ENCODE data around the gene PID1.

The PID1 gene

GRCh38 chr2:229261076-229261475 lies 10.0 kb downstream of the PID1 start:
- no peak for DNase-seq (ENCODE audit: low read depth, low spot score)

GRCh38 chr2:229257985-229258384 lies 13.1 kb downstream of the PID1 start:
- no peak for DNase-seq (ENCODE audit: low read depth, low spot score)

DNA sequence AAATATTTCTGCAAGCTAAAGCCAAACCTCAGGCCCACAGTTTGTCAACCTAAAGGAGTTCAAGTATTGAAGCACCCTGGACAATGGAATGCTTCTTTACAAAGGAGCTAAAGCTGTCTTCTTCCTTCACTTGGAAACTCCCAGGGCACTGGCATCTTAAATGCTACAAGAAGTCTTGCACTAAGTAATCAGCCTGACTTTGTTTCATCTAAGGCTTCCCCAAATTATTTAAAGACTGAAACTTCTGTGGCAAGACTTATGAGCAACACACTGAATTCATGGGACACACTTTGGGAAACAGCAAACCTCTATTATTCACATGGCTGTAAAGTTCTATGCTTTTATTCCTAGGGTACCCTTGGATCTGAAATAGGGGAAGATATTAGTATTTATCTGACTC lies 14.7 kb downstream of the PID1 start:
- no peak for DNase-seq (ENCODE audit: low read depth, low spot score)

DNA sequence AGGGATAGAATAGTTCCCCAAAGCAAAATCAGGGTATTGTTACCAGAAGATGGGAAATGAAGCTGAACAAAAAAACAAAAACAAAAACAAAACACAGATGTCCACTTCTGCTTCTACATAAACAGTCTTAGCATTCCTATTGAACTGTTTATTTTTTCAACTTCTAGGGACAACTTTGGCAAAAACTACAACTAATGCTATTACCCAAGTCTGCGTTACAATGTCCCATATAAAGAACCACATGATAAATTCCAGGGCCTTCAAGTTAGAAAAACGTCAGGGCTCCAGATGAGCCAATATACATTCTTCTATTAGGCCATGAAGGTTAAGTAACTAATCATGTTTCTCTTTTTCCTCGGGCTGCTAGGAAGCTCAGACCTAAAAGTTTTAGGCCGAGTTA lies 16.9 kb downstream of the PID1 start:
- DNase-seq (ENCODE audit: low read depth, low spot score), result no peak

DNA sequence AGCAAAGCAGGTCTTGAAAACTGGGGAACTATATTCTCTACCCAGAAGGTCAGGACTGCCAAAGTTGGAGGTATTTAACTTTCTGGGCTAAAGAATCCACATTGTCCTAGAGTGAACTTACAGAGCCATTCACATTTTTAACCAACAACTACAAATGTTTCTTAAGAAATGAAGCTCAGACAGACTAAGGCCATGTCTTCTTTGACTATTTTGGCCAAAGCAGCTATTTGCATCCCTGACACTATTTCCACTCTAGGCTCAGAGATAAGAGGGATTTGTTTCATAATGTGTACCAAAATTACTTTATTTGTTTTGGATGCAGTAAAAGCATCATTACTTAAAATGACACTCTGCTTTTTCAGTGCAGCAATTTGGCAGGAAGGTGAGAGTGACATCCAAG lies 18.1 kb downstream of the PID1 start:
- DNase-seq (ENCODE audit: low read depth, low spot score), result no peak

GRCh38 chr2:229252280-229252679 lies 18.8 kb downstream of the PID1 start:
- no peak for DNase-seq (ENCODE audit: low read depth, low spot score)

- no peak for DNase-seq (ENCODE audit: low read depth, low spot score)
These were observed 21.6 kb downstream of the PID1 start for GRCh38 chr2:229249536-229249935.

DNA sequence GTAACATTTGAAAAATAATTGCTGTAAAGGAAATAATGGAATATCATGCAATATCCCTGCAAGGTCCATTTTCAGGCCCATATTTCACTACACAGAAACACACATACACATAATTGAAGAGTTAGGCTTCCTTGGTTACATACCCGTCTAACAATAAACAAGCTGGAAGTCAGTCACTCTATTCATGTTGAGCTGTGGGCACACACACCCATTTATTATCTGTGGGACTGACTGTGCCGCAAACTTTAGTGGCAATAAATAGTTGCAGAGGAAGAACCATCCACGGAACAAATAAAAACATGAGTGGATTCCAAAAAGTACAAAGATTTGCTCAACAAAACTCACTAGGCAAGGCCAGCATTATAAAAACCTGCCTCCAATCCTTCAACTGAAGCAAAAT lies 24.8 kb downstream of the PID1 start:
- DNase-seq (ENCODE audit: low read depth, low spot score), result no peak

DNA sequence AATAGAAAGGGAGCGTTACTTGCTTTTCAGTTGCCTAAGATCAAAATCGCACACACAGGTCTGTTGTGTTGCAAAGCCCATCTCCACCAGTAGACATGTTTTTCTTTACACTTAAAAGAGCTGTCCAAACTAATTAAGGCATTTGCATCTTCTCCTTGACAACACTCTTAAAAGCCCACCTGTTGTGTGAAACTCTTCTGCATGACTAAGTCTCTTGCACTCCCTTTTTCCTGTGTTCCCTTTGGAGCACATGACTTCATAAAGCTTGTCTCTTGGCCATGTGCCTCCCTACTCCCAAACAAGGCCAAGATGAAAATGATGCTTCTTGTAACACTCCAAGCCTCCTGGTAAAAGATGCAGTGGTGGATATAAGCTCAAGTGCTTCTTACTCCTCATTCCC lies 26.1 kb downstream of the PID1 start:
- DNase-seq (ENCODE audit: low read depth, low spot score), result no peak

GRCh38 chr2:229243890-229244560 lies 27.1 kb downstream of the PID1 start:
- DNase-seq (ENCODE audit: low read depth, low spot score), result no peak

- no peak for DNase-seq (ENCODE audit: low read depth, low spot score)
These were observed 30.0 kb downstream of the PID1 start for GRCh38 chr2:229240984-229241491.

- no peak for DNase-seq (ENCODE audit: low read depth, low spot score)
These were observed 32.1 kb downstream of the PID1 start for GRCh38 chr2:229239021-229239420.

DNA sequence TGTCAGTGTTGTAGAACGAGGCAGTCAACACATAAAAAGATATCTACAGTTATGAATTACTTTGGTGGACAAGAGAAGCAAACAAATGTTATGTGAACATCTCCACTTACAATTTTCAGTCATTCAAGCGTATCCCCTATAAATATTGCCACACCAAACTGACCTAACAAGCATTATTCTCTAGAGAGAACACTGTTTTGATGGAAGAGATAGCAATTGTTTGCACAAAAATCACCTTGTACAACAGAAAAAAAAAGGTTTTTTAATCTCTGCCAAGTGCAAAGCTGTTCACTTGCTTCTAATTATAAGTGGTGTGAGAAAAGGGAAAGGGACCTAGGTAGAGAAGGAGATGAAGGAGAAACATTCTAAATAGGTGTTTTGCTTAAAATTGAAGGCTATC lies 33.8 kb downstream of the PID1 start:
- DNase-seq (ENCODE audit: low read depth, low spot score), result no peak

DNA sequence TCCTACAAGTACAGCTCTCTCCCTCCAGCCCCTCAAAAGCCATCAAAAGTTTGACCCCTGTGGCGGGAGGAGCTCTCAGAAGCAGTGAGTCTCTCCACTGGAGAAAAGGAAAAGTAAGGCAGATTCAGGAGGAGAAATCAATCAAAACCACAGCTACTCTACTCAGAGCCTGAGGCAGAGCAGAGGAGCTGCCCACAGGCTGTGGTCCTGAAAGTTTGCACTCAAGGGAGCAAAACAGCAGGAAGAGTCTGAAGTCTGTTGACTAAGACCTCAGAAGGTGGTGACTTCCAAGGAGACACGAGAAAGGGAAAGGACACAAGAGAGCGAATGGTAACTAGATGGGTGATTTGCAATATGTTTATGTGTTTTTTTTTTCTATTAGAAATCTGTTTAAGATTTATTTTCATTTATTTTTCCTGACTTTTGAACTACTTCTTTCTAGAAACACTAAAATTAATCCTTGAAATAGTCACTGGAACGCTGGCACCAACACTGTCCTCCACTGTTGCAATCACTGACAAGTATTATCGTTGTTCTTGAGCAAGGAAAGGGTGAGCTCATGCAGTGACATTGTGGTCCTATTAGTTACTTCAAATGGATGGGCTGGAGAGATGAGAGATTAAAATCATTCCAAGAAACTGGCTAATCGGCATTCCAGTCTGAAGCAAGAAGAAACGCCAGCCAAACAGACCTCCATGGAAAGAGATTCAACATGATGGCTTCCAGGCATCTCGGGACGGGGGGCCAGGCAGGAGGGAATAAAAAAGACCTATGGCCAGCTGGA lies 35.8 kb downstream of the PID1 start:
- no peak for DNase-seq (ENCODE audit: low read depth, low spot score)

DNA sequence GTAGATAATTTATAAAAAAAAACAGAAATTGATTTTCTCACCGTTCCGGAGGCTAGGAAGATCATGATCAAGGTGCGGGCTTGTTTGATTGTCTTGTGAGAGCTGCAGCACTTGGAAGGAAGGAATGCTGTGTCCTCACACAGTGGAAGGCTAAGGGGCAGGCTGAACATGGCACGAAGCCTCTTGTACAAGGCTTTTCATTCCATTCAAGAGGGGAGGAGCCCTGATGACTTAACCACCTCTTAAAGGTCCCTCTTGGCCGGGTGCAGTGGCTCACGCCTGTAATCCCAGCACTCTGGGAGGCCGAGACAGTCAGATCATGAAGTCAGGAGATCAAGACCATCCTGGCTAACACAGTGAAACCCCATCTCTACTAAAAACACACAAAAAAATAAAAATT lies 39.2 kb downstream of the PID1 start:
- DNase-seq (ENCODE audit: low read depth, low spot score), result no peak

- DNase-seq (ENCODE audit: low read depth, low spot score), result no peak
These were observed 39.7 kb downstream of the PID1 start for GRCh38 chr2:229231328-229231868.

DNA sequence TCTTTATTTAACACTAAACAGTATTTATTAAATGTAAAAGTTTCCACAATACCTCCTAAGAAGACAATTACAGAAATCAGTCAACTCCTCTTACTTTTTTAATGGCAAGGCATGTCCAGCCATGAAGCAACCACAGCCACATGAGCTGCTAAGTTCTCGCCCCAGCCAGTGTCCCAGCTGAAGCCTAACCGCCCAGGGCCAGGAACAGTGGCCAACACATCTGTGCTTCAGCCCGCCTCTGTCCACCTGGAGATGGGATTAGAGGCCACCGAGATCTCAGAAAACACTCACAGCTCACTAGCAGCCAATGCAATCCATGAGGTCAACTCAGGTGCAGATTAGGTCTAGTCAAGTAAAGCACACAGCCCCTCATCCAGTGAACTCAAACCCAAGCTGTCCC lies 40.2 kb downstream of the PID1 start:
- no peak for DNase-seq (ENCODE audit: low read depth, low spot score)

- no peak for DNase-seq (ENCODE audit: low read depth, low spot score)
These were observed 40.8 kb downstream of the PID1 start for GRCh38 chr2:229230256-229230655.

DNA sequence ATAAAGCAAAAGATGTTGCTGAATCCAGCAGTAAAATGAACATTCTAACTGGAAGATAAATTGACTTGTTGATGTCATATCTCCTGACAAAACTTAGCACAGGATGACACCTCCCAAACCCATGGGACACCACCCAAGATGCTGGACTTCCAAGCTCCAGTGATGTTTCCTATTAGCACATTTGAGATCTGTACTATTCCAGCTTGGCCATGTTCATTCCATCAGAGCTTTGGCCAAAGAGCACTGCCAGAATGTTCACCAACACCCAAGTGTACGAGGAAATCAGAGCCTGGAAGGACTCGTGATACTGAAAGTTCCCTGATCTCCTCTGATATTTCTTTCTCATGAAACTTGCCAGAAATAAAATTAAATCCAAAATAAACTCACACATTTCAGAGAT lies 44.7 kb downstream of the PID1 start:
- DNase-seq (ENCODE audit: low read depth, low spot score), result no peak

DNA sequence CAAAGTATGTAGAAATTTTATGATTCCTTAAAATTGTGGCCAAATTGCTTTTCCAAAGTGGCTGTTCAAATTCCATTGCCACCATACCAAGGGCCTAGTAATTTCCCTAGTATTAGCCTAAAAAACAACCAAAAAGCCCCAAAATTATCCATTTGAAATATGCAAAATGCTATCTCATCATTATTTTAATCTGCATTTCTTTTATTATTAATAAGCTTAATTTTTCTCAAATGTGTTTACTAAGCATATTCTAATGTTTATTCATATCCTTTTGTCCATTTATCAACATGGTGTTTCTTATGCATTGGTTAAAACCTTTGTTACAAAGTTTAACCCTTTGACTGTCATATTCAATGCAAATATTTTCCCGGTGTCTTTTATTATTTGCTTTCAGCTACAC lies 48.0 kb downstream of the PID1 start:
- DNase-seq (ENCODE audit: low read depth, low spot score), result no peak

- no peak for DNase-seq (ENCODE audit: low read depth, low spot score)
These were observed 49.4 kb downstream of the PID1 start for GRCh38 chr2:229221641-229222040.

DNA sequence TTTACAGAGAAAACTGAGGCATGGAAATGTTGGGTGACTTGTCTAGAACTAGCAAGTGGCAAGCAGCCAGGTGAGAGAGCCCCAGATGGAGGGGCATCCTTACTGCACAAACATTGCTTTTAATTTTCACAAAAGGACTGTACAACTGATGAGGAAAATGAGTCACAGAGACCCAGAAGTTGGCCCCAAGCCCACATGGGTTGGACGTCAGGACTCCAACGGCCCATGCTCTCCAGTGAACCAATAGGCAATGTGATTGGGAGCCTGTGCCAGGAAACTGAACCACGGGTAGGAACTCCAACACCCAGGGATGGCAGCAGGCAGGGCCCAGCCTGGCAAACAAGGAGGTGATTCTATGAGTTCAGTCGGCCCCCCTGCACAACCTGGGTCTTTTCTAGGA lies 50.8 kb downstream of the PID1 start:
- no peak for DNase-seq (ENCODE audit: low read depth, low spot score)

DNA sequence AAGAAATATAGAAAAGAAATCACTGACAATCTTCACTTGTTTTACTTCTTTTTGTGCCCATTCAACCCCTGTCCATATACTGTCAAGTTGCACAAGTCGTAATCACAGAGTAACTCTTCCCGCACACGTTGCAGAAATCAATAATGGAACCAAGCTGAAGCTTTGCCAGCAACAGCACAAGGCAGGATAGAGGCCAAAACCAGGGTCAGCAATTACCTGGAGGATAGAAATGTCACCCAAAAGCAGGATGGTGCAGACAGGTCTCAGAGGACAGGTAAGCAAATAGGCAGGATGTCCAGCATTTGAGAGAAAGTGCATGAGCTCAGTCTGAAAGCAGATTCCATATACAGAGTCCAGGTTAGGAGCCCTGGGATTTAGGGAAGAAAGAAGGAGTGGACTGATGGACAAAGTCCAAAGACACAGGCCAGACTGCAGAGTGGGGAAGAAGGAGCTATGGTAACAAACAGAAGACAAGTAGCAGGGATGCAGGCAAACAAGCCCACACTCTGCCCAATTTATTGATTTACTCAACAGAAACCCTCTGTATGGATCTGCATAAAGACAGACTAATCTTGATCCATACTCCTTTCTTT lies 52.7 kb downstream of the PID1 start:
- DNase-seq (ENCODE audit: low read depth, low spot score), result no peak
